Astrocyte of the cerebellum (primary cell): Measurements from ENCODE around the gene SCD5.

Experiments used
- DNase-seq: peaks from one replicate; pipeline ENCODE4 v3.0.0-alpha.2; 2011; ENCODE audit warnings: low read depth
- H3K4me3 ChIP-seq: 2 replicates; pipeline ENCODE4 v1.5.1; 2011; ENCODE audit warnings: mild to moderate bottlenecking, low read depth, low read length, moderate library complexity
- in situ Hi-C: cut with HindIII; loops from 2 replicates; pipeline ENCODE4 v1.10.0; 2017; ENCODE audit warnings: low sequenced_read_pairs
- TF ChIP-seq, protein P1 (sequence below): IDR thresholded peaks from 2 replicates; pipeline ENCODE4 v1.5.1; 2012; ENCODE audit warnings: low read length, low read depth, moderate library complexity, mild to moderate bottlenecking; ENCODE audit errors: missing control alignments

SCD5 gene

GRCh38 chr4:82754513-82755165, 44.0 kb downstream of the SCD5 start:
- in situ Hi-C loops, result no loop called here
- no peak for DNase-seq
- TF ChIP-seq, protein P1, sequence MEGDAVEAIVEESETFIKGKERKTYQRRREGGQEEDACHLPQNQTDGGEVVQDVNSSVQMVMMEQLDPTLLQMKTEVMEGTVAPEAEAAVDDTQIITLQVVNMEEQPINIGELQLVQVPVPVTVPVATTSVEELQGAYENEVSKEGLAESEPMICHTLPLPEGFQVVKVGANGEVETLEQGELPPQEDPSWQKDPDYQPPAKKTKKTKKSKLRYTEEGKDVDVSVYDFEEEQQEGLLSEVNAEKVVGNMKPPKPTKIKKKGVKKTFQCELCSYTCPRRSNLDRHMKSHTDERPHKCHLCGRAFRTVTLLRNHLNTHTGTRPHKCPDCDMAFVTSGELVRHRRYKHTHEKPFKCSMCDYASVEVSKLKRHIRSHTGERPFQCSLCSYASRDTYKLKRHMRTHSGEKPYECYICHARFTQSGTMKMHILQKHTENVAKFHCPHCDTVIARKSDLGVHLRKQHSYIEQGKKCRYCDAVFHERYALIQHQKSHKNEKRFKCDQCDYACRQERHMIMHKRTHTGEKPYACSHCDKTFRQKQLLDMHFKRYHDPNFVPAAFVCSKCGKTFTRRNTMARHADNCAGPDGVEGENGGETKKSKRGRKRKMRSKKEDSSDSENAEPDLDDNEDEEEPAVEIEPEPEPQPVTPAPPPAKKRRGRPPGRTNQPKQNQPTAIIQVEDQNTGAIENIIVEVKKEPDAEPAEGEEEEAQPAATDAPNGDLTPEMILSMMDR, result no peak
- H3K4me3 ChIP-seq, result no peak overlapping the region

DNA sequence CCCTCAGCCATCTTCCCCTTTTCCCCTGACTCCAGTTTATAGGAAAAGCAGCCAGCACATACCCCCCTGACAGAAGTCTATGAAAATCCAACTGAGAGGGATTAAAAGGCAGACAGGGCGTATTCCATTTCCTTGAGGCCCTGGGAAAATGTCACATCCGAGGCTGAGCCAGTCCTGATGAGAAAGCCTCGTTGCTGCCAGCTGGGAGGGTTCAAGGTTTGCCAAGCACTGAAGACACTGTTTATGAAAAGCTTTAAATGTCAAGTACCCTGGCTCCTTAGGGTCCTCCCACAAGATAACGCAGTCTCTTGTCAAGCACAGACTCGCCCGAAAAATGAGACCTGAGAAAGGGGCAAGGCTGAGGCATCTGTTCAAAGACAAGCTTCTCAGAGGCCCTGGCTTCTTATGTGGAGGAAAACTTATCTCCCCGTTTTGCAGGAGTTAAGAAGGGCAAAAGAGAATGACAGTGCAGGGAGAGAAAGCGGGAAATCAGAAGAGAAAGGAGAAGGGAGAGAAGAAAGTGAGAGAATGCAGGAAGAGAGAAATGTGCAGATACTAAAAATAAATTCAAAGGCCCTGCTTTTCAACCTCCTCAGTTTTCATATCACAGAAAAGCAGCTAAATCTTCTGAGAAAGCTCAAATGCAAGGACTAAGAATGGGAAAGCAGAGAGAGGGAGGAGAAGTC, 44.7 kb downstream of the SCD5 start:
- in situ Hi-C loops, result no loop called here
- H3K4me3 ChIP-seq, result no peak overlapping the region
- TF ChIP-seq, protein P1, result no peak
- DNase-seq, result no peak

- in situ Hi-C loops, result no loop called here
- TF ChIP-seq, protein P1, result no peak
Observed at GRCh38 chr4:82753238-82753637, 45.4 kb downstream of the SCD5 start.

GRCh38 chr4:82748810-82749470, 49.7 kb downstream of the SCD5 start:
- H3K4me3 ChIP-seq, result no peak overlapping the region
- in situ Hi-C loops, result no loop called here
- no peak for DNase-seq
- TF ChIP-seq, protein P1, result no peak

More at GRCh38 chr4:82753238-82753637, 45.4 kb downstream of the SCD5 start:
- DNase-seq, result no peak
- H3K4me3 ChIP-seq, result no peak overlapping the region

GRCh38 chr4:82747686-82748575, 50.7 kb downstream of the SCD5 start:
- in situ Hi-C loops, result no loop called here
- no peak overlapping the region for H3K4me3 ChIP-seq
- TF ChIP-seq, protein P1, result no peak
- DNase-seq, result no peak
